Subcutaneous adipose tissue (tissue), 4 donors: ENCODE results near the gene BEND5. TPM values are rescaled to one million over a fixed set of nuclear protein-coding genes. Genes with fewer than 3 reads are reported as not detected.

Source experiments
- total RNA-seq, 4 donors: library from RNA; depleted of rRNA; stranded (reverse); fragments of >200 nt; gene quantifications; one replicate each; pipeline ENCODE4 v1.1.0, GENCODE V29; 2016
- TF ChIP-seq, protein P1 (sequence below): fragments of 450-650 bp; IDR thresholded peaks from one replicate; pipeline ENCODE4 v1.5.1; 2016; ENCODE audit warnings: low read depth, mild to moderate bottlenecking, control low read depth, antibody characterized with exemption, moderate library complexity

The BEND5 gene
- total RNA-seq, 4 donors from 2014 or later: 2.4 to 5.1 (median 3.6) TPM

DNA sequence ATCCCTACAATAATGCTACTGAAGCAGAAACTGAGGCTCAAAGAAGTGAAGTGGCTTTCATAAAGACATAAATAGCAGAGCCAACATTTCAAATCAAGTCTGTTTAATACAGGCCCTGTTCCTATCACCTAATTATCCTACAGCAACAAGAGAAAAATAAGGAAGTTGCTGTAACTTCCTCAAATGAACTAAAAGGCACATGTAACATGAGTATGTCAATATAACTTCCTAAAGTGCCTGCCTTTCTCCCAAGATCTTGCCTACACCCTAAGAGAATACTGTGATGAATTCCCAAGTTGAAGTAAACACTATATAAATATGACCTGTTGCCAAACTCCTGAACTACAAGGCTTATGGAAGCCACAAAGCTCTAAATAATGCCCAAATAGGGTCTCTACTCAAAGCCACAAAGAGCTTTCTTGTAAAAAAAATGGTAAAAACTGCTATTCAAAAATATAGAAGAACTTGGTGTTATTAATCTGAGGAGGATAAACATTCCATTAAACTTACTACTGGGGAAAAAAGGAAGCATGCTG is 8.6 kb downstream of the BEND5 start:
- TF ChIP-seq, protein P1, sequence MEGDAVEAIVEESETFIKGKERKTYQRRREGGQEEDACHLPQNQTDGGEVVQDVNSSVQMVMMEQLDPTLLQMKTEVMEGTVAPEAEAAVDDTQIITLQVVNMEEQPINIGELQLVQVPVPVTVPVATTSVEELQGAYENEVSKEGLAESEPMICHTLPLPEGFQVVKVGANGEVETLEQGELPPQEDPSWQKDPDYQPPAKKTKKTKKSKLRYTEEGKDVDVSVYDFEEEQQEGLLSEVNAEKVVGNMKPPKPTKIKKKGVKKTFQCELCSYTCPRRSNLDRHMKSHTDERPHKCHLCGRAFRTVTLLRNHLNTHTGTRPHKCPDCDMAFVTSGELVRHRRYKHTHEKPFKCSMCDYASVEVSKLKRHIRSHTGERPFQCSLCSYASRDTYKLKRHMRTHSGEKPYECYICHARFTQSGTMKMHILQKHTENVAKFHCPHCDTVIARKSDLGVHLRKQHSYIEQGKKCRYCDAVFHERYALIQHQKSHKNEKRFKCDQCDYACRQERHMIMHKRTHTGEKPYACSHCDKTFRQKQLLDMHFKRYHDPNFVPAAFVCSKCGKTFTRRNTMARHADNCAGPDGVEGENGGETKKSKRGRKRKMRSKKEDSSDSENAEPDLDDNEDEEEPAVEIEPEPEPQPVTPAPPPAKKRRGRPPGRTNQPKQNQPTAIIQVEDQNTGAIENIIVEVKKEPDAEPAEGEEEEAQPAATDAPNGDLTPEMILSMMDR: no peak

DNA sequence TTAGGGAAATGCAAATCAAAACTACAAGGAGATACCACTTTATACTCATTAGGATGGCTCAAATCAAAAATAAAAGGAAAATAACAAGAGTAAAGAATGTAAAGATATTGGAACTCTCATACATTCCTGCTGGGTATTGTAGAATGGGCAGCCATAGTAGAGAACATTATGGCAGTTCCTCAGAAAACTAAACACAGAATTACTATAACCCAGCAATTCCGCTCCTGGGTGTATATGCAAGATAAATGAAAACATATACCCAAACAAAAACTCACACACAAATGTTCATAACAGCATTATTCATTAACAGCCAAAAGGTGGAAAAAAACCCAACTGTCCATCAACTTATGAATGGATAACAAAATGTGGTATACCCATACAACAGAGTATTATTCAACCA is 11.4 kb downstream of the BEND5 start:
- TF ChIP-seq, protein P1: no peak

DNA sequence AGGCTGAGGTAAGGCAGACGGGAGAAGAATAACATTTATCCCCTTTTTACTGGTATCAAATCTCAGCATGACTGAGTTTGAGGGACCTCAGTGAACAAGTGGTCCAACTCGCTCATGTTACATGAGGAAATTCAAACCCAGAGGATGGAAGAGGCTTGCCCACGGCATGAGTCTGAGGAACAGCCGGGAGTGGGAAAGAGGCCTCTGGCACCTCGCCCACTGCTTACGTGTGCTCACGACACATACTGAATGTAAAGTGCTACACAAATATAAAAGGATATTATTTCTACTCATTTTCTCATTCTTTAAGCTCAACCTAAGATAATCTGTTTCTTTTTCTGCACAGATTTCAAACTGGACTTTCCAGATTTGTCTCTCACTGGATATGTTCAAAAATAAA is 14.7 kb downstream of the BEND5 start:
- TF ChIP-seq, protein P1: no peak

DNA sequence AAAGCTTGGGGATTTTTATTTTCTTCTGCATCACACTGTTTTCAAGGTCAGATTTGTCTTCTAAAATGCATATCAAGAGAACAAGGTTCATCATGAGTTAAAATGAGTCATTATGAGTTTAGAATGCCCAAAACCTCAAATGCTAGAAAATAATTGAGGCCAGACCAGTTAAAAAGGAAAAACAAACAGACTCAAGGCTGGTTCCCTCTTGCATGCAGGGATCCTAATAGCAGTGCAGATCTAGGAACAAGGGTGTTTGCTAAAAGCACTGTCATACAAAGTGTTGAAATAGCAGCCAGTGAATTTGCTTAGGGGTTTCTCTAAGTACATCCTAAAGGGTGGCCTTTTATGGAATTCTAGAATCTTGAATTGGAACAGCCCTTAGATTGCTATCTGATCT is 15.3 kb downstream of the BEND5 start:
- TF ChIP-seq, protein P1: no peak

DNA sequence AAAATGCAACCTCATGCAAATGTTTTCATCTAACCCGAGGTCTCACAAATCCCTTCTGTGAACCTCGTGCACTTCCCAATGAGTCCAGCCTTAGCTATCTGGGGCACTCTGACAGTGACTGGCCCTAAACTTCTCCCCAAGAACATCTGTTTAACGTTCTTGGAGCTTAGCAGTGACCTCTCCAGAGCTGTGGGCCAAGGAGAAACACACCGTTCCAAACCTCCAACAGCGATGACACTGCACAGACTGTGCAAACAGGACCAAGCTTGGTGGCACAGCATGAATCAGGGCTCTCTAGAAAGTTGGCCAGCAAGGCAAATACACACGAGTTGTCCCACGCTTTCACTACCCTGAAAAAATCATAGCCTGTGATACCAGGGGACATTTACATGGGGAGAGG is 15.8 kb downstream of the BEND5 start:
- TF ChIP-seq, protein P1: no peak

DNA sequence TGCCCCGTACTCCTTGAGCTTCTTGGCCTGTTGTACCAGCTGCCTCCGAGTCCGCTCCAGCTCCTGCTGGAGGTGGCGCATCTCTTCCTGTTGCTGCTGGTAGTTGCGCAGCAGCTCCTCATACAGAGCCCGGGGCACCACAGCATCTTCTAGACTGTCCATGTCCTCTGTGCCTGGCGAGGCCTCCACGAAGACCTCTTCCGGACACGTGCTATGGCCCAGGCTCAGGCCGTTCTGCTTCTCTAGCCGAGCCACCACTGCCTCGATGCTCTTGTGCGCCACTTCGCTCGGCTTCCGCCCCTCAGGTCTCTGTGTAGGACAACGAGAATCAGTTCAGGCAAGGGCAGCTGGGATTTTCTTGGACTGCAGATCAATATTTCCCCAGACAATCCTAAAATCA is 17.7 kb downstream of the BEND5 start:
- TF ChIP-seq, protein P1: no peak

DNA sequence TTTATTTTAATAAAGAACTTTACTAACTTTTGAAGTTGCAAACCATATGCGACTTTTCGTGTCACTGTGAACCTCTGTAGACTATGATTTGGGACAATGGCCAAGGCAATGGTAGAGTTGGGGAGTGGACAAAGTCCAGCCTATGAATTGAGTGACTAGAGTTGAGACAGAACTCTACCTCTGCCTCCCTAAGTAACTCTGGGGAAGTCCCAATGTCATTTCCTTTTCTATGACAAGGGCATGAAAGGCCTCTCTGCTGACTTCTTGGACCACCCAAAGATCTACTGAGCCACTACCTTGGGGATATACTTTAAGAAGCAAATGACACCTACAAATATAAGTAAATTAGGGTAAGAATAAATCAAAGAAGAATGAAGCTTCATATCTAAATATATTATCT is 19.3 kb downstream of the BEND5 start:
- TF ChIP-seq, protein P1: no peak
